HG03460 (cell line): ENCODE measurements around the gene PBOV1.
"Not testable (repeated sequence)": the region's sequence is repeated elsewhere in the genome, so short reads cannot be mapped to it uniquely, and the experiment has no call there.

Source experiments
- ATAC-seq: cut with Tn5 transposase; IDR thresholded peaks from one replicate; pipeline ENCODE4 v1.9.1; 2021; ENCODE audit not compliant: unreplicated experiment

Gene PBOV1

DNA sequence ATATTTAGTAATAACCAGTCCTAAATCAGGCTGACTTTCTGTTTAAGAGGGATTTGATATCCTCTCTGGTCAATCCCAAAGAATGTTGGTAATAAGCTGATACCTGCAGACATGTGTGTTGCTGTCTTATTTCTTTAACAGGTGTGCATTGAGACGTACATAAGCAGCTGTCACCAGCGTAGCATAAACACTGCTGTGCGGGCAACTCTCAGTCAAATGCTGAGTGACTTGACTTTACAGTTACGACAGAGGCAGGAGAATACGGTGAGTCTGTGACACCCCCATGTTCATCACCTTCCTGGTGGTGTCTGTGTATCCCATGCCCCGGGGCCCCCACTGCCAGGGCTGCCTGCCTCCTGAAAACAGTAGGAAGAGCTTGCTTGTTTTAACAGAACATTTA is 20.1 kb upstream of the PBOV1 start:
- no peak for ATAC-seq

DNA sequence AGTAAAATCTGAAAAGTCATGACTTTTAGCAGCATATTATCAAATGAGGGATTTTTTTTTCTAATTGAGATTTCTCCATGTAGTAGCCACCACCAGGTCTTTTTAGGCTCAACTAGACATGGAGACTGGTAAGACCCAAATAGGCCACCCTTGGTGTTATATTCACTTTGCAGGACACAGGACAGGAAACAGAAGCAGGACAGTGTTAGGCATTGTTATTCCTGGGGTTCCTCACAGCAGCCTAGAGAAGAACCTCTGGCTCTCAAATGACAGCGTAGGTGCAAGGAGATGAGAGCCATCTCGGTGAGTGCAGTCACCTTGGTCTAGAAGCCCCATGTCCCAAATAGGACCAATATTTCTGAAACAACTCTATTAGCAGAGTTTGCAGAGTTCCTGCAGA is 19.2 kb upstream of the PBOV1 start:
- no peak for ATAC-seq

DNA sequence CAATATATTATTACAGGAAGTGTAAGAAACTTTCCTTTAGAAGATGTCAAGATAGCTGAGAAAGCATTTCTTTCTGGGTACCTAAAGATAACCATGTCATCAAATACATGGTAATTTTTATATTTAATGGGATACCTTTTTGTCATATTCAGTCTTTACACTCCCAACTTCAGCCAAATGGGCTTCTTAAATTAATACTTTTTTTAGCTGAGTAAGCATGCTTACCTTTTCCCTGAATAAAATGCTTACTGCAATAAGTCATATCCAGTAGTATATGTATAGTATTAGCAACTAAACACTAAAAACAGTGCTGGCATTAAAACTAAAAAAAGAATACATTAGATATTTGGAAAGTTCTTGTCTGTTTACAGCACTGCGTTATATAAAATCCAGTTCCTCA is 17.4 kb upstream of the PBOV1 start:
- ATAC-seq, result no peak

DNA sequence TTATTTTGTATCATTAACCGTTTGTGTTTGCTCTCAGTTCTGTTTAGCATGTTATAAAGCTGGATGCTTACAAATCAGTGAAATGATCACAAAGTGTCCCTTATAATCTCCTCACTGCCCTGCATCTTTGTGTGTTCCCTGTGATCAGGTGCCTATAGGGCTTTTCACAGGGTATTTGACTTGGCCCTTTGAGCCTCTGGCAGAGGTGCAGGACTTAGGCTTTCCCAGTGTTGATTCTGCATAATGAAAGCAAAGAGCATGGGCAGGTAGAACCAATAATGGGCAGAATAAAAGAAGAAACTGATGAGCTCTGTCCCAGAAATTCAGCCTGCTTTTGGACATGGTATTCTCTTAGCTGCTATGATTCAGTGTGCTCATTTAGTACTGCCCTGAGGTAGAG is 16.9 kb upstream of the PBOV1 start:
- no peak for ATAC-seq

DNA sequence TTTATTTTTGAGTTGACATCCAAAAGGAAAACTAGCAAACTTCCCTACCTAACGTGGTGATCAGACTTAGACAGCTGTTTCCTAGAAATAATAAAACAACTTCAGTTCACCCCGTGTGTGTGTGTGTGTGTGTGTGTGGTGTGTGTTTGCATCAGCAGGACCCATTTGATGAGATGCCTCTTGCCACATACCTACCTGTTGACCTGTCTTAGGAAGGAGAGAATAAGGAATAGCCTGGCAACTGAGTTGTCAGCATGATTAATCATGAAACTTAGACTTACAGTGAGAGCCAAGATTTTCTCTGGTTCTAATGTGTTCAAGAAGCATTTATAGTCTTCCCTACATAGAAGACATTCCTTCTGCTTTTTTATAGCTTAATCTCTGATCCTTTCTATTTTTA is 16.1 kb upstream of the PBOV1 start:
- ATAC-seq, result no peak

DNA sequence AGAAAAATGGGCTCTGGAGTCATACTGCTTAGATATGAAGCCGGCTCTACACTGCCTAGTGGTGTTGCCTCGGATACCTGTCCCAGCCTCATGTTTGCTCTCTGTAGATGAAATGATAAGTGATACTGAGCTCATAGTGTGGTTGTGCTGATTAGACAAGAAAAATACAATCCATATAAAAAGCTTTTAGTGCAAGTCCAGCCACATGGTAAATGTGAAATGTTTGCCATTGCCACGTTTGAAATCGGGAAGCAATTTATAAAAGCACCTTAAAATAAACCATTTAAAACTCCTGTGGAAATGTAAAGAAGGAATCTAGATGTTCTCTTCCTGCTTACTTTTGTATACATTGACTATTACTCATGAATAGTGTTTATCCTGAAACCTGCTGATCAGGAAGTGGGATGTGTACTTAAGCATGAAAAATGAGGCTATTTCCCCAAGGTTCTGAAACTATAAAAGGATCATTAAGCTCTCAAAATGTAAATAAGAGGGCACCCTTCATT is 13.1 kb upstream of the PBOV1 start:
- no peak for ATAC-seq

DNA sequence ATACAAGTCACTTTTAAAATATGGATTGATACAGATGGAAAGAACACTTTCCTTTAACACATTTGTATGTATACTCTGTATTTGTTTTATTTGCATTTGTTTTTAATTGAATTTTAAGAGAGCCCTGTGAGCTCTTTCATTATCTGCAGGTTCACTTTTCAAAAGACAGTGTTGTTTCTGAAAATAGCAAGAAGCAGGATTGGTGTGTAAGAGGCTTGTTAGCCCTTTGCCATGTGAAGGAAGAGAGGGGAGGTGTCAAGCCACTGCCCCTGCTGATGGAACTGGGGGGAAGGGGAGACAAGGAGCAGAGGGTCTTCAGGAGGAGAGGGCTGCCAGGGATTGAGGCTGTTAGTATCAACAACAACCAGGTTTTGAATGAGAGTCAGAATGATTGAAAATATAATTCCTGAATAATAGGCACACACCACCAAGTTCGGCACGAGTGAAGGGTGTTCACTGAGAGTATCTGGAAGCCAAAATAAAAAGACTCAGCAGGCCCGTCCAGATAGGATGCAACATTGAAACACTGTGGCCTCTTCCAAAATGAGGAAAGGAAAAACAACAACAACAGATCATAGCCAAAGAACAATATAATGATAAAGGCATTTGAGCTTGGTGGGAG is 12.6 kb upstream of the PBOV1 start:
- no peak for ATAC-seq

DNA sequence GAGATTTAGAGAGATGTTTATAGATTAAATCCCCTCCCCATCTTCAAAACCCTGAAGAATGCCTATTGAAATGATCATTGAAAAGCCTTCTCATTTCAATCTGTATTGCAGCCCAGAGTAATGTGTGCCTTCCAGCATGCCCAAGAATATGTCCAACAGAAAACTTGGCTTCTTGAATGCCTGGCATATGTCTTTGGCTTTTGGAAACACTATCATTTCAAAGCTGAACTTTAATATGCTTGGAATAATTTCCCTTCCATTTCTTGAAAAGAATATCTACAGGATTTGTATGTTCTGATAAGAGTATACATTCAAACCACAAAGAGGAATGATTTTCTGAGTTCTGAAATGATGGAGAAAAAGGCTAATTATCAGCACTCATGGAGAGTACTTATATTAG is 11.9 kb upstream of the PBOV1 start:
- no peak for ATAC-seq

DNA sequence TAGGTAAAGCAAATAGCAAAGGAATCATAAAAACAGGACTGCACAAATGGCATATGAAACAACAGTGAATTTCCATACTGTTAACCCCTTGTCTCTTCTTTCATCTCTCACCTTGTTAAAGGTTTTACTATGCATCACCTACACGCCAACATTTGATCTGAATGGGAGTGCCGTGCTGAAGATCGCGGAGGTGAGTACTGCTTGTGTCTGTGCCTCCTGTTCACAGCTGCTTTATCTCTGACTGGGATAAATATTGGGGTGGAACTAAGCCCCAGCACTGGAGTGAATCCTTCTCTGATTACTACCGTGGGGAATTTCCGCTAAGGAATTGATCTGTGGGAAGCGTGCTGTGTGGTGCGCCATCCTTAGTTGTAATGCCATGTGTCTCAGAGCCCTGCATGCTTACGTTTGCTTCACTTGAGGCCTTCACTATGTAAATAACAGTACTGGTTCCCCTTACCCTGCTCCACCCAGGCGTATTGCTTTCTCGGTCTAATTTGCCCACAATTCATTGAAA is 11.4 kb upstream of the PBOV1 start:
- ATAC-seq, result no peak

DNA sequence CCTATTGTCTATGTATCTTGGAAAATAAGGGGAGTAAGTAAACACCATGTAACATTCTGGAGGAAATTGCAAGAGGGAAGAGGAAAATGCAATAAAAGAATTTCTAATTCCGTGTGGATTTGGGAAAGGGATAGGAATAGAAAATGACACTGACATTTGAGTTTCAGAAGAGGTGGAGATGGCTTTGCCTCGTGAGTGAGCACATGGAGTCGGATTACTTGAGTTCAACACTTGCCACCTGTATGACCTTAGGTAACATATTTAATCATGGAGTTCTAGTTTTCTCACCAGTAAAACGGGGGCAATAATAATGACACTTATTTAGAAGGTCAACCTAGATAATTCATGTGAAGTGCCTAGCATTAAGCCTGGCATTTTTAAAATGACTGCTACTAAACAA is 10.8 kb upstream of the PBOV1 start:
- no peak for ATAC-seq

DNA sequence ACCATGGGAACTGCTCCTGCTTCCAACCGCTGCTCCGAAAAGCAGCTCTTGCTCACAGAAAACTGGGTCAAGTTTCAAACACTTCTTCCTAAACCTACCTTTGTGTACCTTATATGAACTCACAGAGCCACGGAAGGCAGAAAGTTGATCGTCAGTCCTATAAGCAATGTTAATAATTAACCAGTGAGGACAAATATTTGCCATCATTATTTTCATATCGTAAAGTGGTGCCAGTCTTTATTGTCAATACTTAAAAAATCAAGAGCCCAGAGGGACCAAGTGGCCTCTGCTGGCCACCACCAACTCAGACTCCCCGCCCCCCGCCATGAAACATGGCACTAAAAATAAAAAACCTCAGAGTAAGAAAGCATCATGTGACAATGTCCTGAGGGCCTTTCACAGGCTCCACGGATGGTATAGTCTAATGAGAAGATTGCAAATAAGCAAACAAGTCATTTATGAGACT is 9.1 kb upstream of the PBOV1 start:
- ATAC-seq, result no peak

DNA sequence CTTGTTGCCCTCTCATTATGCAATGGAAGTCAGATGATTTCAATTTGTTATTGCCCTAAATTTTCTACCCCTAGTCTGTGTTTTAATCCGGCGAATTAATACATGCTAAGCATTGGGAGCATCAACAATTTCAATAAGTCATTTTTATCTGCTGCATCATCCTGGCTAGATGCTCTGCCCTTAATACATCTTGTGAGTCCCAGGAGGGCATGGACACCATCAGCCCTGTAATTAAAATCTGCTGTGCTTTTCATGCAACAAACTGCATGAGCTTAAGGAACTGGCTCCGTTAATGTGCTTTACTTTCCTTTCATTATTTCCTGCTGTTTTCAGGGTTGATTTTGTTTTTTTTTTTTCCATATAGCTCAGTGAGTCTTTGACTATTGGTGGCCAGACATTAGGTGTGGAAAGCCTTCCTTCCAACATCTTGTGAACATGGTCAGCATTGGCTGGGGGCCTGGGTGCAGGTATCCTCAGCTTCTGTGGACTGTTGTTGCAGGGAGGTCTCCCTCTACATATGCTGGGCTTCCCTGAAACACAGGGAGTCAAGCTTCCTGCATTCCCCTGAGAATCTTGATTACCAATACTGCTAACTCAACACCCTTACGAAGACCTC is 8.5 kb upstream of the PBOV1 start:
- ATAC-seq, result no peak

DNA sequence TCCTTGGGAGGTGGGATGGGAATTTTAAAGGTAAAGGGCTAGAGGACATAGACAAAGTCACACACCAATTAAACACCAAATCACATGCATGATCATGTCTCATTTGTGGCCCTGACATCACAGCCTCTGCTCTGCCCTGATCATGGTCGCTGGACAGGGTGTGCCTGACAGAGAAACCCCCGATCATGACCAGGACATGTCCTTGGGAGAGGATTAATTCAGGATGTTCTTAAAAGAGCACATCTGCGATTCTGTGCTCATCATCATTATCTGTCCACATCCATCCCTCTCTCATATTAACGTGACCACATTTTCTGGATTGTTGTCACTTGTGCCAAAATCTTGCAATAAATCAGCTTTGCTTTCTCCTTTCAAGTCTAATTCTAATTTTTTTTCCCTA is 7.7 kb upstream of the PBOV1 start:
- no peak for ATAC-seq

DNA sequence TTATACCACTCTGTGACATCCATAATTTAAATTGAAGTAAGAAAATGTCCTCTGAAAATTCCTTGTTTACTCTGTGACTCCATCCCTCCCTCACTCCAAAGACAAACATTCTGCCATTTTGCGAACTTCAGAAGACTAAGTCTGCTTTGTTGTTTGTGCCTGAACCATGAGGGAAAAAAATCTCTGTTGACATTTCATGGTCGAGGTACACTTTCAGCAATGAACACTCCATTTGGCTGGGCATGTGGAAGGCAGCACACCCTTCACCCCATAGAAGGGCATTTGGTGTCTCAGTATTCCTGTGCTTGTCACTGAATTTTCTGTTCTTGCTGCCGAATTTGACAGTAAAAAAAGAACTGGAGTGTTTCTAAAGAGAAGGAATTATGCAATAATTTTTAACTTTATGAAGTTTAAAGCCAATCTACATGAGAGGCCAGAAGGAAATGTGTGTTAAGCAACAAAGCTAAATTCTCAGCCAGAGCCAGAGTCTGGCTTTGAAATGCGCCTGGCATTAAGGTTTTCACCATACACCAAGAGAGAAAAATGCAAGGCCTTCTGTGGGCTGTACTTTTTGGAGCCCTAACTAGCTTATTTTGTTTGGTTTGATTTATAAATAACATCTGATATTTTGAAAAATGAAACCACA is 4.7 kb upstream of the PBOV1 start:
- no peak for ATAC-seq

DNA sequence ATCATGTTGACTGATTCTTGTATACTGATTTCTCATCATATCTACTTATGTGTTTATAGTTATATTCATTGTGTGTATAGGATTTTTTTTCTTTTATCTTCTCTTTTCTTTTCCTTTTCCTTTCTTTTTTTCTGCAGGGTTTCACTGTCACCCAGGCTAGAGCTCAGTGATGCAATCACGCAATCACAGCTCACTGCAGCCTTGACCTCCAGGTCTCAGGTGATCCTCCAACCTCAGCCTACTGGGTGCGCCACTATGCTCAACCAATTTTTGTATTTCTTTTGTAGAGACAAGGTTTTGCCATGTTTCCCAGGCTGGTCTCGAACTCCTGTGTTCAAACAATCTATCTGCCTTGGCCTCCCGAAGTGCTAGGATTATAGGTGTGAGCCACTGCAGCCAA is 1.6 kb upstream of the PBOV1 start:
- ATAC-seq, result no peak

DNA sequence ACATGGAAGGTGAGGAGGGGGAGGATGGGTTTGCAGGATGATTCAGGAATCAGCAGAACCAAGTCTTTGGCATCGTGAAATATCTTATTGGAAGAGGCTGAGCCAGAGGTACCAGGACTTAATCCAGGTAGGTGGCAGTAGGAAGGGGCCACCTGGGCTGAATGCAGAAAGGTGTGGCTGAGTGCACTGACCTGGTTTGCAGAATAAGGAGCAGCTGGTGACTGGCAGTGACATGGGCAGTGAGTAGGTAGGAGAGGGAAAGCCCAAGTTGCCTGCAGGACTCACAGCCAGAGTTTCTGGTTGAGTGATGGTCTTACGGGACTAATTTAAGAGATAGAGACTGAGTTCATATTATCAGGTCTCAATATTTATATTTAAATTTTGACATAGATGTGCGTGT is 1.1 kb upstream of the PBOV1 start:
- ATAC-seq, result no peak

DNA sequence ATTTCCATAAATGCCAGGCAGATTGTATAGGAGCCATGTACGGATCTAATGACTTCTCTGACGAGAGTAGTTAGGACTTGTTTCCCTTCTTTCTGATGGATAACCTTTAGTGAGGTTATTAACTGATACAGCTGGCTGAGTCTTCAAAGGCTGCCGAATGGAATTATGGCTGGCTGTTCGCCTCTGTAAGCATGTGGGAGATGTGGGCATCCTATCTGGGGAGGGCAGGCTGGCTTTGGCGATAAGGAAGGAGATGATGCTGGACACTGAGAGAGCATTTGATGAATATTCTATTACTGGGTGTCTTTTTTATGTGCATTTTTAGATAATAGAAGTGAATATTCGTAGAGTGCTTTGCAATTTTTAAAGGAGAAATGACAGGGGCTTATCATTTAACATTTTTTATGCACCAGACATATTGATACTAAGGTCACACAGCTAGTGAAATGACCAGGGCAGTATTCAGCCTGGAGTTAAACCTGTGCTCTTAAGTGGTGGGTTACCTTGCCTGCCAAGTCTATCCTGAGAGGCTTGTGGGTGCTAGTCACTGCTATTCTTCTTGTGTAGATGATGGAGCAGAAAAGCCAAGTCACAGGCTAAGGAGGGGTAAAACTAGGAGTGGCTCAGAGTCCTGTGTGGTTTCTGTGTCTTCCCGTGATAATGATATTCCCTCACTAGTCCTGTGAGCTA is 3.1 kb downstream of the PBOV1 start:
- ATAC-seq, result no peak

DNA sequence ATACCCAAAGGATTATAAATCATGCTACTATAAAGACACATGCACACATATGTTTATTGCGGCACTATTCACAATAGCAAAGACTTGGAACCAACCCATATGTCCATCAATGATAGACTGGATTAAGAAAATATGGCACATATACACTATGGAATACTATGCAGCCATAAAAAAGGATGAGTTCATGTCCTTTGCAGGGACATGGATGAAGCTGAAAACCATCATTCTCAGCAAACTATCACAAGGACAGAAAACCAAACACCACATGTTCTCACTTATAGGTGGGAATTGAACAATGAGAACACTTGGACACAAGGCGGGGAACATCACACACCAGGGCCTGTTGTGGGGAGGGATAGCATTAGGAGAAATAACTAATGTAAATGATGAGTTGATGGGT is 5.8 kb downstream of the PBOV1 start:
- ATAC-seq, result not testable (repeated sequence)

DNA sequence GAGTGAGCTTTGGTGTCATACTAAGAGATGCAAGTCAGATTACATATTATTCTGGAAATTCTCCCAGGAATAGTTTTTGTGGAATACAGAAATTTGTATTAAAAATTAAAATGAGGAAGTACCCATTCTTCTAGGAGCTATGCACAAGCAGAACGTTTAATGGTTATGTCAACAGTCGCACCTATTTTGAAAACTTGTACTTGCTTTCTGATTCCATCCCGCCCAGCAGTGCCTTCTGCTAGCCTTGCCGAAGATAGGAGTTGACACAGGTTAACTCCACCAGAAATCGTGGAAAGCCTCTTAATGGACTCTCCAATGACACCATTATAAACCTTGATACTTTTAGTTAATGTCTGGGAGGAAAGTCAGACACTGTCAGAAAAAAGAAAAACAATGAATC is 6.7 kb downstream of the PBOV1 start:
- no peak for ATAC-seq

DNA sequence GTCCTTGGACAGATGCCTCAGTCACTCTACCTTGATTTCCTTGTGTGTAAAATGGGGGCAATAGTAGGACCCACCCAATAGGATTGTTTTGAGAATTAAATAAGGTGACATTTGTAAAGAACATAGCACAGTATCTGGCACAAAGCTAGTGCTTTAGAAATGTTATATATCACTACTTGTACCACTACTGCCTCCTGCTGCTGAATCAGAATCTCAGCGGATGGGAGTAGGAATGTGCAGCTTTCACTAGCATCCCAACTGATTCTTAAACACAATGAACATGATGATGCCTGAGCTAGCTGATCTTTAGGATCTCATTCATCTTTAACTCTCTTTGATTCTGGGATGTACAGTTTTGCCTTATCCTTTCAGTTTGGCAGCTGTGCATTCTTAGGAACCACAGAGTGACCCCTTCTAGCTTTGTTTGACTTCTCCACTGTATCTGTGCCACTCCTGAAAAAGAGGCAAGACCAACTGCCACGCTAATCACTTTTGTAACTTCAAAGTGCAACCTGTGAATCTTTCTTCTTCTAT is 7.2 kb downstream of the PBOV1 start:
- ATAC-seq, result no peak

DNA sequence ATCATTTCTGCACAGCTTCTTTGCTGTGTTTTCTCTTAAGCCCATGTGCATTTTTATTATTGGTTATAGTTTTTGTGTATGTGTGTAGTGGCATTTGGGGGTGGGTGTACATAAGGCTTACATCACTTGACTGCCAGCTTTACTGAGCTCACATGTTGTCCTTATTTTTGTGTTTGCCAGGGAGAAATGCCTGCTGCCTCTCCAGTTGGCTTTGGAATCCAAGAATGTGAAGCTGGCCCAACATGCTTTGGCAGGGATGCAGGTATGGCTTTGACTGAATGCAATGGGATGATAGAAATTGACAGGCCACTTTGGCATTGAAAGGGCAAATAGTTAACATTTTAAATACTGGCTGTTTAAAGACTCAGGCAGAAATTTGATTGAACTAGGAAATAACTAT is 11.4 kb downstream of the PBOV1 start:
- no peak for ATAC-seq
